Ovary (tissue), 3 donors: ENCODE results near the gene EVI5.

ENCODE experiments used
- POLR2A ChIP-seq: fragments of 450-650 bp; IDR thresholded peaks from one replicate; pipeline ENCODE4 v1.6.1; 2017; ENCODE audit warnings: antibody characterized with exemption, mild to moderate bottlenecking, moderate library complexity
- TF ChIP-seq, protein P1 (sequence below), 3 donors: fragments of 450-650 bp in 2 of 3; fragments of 200-600 bp in 1 of 3; IDR thresholded peaks; one replicate each; pipeline versions ENCODE4 v1.5.1 to v1.8.0; 2016 to 2022; ENCODE audit warnings: antibody characterized with exemption in 3 of 3, mild to moderate bottlenecking in 1 of 3
- donor health status: DM: no; HTN: no; CAD: no.

DNA sequence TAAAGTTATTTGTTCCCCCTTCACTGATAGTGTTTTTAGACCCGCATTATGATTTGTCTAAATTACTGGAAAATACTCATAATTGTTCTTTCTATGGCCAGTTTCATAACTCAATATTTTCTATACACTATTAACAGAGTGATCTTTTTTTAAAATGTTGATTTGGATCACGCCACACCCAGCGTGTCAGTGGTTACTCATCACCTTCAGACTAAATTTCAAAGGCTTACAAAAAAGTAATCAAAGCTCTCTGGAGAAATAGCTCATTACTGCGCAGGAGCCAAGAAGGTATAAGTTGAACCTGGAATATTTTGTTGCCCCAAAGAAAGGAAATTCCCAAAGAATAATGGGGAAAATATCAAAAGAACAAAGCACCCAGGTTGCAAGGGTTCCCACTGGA, 104.9 kb downstream of the EVI5 start:
- no peak for TF ChIP-seq POLR2A
- TF ChIP-seq, protein P1, sequence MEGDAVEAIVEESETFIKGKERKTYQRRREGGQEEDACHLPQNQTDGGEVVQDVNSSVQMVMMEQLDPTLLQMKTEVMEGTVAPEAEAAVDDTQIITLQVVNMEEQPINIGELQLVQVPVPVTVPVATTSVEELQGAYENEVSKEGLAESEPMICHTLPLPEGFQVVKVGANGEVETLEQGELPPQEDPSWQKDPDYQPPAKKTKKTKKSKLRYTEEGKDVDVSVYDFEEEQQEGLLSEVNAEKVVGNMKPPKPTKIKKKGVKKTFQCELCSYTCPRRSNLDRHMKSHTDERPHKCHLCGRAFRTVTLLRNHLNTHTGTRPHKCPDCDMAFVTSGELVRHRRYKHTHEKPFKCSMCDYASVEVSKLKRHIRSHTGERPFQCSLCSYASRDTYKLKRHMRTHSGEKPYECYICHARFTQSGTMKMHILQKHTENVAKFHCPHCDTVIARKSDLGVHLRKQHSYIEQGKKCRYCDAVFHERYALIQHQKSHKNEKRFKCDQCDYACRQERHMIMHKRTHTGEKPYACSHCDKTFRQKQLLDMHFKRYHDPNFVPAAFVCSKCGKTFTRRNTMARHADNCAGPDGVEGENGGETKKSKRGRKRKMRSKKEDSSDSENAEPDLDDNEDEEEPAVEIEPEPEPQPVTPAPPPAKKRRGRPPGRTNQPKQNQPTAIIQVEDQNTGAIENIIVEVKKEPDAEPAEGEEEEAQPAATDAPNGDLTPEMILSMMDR (IDR thresholded peaks at IDR 0.05): no peak
